HG03432 (cell line): ENCODE results near the gene TRAPPC2L.

Experiments used
- ATAC-seq: cut with Tn5 transposase; IDR thresholded peaks from one replicate; pipeline ENCODE4 v1.9.1; 2021; ENCODE audit warnings: mild to moderate bottlenecking, moderate library complexity; ENCODE audit not compliant: unreplicated experiment

TRAPPC2L gene

DNA sequence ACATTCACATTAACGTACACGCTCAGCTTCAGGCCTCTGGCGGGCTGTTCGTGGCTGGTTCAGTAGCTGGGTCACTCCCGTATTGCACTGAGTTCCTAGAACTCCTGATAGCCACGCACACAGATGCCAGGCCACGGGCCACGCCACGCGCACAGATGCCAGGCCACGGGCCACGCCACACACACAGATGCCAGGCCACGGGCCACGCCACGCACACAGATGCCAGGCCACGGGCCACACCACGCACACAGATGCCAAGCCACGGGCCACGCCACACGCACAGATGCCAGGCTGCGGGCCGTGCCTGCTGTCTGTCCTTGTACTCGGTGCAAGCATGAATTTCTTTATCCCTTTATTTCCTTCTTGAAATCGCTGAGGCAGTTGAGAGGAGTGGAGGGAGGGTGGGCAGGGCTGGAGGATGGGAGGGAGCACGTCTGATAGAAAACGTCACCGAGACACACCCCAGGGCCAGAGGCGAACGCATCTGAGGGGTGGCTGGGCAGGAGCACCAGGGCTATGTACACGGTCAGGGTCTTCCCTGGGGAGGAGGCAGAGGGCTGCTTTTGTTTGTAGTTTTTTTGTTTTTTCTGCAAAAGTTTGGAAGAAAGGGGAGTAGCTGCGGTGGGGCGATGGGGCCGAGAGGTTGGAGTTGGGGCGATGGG is 18.1 kb downstream of the TRAPPC2L start:
- no peak for ATAC-seq

DNA sequence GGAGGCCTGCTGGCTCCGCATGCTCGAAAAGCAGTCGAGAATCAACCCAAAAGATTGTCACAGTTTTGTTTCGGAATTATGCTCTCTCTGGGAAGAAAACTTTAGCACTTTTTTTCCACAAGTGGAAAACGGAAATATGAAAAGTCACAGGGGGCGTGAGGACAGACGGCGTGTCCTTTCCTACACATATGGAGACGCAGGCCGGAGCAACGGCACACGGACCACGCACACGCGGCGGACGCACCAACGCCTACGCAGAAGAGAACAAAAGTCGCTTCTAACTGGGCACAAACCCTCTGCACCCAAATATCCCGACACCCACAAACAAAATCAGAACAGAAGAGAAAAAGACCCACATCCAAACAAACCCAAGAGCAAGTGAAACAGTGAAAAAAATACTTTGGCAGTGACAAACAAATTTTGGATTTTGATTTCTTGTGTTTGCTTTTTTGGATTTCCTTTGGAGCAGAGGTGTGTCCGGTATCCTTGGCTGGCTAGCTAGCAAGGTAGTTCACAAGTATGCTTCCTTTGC is 18.8 kb downstream of the TRAPPC2L start:
- ATAC-seq = no peak

DNA sequence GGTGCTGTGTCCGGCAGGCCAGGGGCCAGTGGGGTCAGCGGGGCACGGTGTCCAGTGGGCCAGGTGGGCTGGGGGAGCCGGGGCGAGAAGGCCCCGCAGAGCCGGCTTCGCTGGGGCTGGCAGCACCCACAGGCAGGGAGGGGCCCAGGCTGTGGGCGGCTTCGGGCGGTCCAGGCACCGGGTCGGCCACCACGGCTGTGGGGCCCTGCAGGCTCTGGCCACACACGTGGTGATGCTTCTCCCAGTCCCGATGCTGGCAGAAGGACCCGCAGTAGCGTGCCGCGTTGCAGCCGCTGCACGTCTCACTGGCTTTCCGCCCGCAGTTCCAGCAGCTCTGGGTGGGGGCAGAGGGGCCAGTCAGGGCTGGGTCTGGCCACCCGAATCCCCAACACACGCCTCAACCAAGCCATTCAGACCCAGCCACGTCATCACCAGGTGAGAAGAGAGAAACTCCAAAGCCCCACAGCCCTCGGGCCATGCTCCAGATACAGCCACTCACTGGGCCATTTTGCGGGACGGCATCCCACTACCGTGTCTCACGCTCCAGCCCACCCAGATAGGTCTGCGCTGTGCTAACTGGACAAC is 20.1 kb downstream of the TRAPPC2L start:
- ATAC-seq = no peak

DNA sequence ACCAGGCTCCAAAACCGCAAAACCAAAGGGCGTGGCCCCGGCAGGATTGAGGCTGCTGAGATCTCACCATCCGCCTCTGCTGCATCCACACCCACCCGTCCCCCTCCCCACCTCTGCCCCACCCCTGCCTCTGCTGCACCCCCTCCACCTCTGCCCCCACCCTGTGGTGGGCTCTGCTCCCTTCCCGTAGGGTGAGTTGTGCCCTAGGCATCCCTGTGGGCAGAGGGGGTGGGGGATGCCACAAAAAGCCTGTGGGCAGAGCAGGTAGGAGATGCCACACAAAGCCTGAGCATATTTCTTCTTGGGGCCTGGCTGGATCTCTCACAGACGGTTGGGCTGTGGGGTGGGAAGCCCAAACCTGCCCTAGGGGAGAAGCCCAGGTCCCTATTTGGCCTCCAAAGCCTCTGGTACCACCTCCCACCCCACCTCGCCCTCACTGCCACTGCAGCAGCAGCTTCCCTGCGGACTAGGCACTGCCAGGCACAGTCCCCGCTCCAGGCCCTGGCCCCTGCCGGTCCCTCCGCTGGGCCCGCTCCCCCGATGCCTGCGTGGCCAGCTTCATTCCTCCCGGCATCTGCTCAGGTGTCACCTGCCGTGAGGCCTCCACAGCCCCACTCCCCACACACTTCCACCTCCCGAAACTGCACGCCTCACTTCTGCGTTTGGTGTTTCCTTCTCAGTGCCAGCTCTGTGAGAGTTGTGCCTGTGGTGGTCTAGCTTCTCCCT is 20.8 kb downstream of the TRAPPC2L start:
- ATAC-seq = no peak

DNA sequence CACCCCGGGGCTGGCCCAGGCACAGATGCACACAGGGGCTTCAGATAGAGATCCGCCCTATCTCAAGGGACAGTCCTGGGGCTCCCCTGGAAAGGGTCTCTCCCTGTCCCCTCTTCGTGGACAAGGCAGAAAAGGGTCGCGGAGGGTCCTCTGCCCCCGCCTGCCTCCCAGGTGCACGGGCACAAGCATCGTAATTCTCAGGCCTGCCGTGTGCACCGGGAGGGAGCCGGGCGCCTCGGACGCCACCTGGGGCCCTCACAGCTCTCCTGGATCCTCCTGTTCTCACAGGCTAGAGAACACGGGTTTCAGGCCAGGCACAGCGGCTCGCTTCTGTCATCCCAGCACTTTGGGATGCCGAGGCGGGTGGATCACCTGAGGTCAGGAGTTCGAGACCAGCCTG is 21.4 kb downstream of the TRAPPC2L start:
- no peak for ATAC-seq

DNA sequence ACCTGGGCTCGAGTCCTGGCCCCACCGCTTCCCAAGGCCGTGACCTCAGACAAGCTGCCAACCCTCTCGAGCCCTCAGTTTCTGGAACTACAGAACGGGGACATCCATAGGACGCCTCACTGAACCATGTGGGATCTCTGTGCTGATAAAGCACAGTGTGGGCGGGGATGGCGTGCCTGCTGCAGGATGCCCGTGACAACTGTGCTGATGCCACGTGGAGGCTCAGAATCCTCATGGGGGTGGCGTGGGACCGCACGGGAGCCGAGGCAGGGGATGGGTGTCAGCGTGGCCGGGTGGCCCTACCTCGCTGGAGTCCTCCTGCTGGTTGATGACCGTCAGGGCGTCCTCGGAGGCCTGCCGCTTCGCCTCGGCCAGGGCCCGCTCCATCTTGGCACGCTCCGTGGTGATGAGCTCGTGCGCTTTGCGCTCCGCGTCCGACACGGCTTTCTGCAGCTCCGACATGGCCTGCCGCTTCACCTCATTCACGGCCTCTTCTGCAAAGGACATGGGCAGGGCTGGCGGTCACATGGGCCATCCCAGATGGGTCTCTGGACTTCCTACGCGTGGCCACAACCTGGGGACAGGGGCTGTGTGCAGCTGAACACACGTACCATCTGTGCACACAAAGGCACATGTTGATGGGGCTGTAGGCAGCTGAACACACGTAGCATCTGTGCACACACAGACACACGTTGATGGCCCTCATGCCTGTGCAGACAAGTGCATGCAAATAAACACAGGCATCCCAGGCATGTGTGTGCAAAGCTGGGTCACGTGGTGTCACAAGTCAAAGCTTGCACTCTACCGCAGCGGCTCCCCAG is 22.2 kb downstream of the TRAPPC2L start:
- ATAC-seq = no peak

DNA sequence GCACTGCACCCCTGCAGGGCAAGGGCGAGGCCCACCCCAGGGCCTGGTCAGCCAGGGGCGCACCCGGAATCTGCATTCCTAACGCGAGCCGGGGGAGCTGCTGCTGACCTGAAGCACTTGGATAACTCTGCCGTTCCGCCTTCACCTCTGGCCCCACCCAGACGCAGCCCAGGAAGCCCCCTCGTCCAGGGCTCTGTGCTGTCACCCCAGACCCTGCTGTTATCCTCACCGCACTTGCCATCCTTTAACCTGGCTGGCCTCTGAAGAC is 22.8 kb downstream of the TRAPPC2L start:
- ATAC-seq = no peak

DNA sequence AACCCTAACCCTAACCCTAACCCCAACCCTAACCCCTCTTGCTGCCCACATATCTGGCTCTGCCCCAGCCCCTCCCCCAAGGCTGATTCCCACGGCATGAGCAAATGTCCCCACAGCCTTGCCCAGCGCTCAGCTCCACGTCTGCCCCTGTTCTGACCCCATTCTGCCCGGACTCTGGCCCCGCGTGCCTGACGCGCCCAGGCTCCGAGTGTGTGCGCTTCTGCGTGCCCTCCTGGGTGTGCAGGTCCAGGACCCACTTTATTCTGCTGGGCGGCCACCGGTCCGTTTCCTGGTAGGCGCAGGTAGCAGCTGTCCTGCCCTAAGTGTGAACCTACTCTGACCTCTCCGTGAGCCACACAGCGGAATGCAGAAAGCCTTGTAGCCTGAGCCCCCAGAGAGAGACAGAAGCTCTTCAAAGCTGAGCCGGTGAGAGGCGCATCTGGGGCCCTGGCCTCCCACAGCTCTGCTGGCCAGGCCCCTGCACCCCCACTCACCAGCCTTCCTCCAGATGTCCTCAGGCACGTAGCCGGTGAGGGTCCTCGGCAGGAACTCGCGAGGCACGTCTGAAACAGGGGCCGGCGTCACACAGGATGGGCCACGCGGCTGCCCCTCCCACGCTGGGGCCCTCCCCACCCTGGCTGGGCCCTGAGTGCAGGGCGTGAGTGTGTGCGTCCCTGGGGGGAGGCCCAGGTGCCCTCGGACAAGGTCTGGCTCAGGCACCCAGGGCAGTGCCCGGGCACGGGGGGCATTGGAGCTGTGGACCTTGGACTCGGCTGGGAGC is 23.5 kb downstream of the TRAPPC2L start:
- ATAC-seq = no peak

DNA sequence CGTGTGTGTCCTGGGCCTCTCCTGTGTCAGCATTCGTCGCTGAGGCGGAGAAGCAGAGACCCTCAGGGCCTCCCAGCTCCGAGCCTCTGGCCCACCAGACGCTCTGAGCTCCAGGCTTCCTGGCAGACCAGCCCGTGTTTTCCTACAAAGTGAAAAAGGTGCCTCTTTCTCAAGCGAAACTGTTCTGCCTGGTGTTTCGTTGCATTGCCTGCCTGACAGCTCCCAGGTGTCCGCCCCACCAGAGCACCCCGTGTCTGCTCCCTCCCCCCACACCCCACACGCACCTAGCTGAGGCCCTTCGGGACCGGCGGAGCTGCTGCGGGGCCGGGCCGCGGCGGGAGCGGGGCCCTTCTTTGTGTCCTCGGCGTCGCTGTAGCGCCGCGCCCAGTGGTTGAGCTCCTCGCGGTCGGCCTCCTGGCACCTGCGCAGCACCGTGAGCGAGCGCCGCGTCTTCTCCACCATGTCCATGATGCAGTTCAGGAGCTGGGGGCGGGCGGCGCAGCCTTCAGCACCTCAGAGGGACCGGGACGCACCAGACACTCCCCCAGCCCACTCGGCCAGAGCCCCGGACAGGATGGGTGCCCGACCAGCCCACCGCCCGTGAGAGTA is 24.2 kb downstream of the TRAPPC2L start:
- no peak for ATAC-seq

DNA sequence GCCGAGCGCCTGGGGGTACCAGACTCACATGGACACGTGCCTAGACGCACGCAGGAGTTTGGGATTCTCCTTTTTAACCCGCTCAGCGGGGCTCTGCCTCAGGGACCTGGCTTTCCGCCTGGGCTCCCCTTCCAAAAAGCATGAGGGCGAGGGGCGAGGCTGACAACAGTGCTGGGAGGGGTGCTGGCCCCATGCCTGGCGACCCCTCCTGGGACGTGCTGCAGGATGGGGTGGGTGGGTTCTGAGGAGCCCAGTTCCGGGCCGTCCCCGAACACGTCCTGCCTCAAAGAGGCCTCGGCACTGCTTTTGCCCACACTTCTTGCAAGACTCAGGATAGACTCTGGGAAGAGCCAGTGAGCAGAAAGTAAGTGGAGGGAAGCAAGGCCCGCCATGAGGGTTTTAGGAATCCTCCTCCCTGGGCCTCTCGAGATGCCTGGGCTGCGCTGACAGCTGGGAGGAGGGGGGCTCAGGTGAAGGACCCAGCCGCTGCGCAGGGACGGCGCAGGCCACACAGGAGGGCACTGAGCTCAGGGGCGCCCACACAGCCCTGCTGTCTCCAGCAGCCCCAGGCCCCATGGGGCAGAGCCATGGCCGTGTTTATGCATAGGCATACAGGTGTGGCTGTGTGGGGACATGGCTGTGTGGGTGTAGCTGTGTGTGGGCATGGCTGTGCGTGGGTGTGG is 24.9 kb downstream of the TRAPPC2L start:
- no peak for ATAC-seq

DNA sequence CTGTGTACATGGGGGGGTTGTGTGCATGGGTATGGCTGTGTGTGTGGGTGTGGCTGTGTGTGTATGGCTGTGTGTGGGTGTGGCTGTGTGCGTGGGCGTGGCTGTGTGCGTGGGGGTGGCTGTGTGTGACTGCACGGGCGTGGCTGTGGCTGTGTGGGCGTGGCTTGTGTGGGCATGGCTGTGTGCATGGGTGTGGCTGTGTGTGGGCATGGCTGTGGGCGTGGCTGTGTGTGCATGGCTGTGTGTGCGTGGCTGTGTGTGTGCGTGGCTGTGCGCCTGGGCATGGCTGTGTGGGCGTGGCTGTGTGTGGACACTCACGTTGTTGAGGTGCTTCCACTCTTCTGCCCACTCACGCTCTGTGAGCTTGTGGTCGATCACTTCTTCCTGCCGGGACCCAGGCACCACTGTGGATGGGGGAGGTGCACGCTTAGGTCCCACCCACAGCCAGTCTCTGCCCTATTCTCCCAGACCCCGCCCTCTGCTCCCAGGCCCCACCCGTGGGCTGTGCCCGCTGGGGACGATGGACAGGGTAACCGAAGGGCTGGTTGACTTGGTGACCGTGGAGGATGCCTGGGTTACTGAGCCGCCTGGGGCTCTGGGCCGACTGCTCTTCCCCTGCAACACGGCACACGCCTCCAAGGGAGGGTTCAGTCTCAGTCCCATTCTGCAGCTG is 25.6 kb downstream of the TRAPPC2L start:
- ATAC-seq = no peak

DNA sequence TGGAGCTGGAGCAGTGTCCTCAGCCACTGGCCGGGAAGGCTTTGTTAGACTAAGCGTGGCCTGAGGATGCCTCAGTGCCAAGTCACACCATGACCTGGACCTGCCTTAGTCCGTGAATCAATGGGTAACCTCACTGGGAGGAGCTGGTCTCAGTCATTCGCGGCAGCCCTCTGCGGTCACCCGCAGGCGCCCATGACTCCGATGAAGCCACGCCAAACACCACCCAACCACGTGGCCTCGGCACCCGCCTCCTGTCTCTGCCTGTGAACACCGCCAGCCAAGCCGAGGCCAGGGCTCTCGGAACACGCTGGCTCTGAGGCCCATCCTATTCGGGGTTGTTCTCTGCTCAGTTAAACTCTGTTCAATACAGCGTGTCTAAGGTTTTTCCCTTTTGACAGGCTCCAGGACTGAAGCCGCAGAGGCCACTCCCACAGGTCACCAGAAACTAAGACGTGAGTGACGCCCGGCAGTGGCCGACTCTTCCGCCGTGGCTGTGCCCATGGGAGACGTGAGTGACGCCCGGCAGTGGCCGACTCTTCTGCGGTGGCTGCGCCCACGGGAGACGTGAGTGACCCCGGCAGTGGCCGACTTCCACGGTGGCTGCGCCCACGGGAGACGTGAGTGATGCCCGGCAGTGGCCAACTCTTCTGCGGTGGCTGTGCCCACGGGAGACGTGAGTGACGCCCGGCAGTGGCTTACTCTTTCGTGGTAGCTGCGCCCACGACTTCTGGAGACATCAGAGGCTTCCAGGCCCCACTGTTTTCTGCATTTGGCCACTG is 26.4 kb downstream of the TRAPPC2L start:
- ATAC-seq = no peak

DNA sequence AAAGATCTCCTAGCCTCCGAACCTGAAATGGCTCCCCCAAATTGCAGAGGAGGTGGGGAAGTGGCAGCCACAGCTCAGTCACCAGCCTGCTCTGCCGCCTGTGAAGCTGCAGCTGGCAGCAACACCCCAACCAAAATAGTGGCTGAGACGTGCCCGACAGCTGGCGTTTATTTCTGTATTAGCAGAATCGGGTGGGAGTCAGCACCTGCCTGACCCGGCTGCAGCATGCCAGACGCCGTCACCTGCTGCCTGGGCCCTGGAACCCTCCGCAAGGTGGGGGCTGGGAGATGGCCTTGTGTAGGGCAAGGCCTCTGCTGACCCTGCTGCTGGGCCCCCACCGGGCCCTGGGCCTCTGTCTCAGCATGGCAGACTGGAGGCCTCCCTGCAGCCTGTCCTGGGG is 27.0 kb downstream of the TRAPPC2L start:
- no peak for ATAC-seq

DNA sequence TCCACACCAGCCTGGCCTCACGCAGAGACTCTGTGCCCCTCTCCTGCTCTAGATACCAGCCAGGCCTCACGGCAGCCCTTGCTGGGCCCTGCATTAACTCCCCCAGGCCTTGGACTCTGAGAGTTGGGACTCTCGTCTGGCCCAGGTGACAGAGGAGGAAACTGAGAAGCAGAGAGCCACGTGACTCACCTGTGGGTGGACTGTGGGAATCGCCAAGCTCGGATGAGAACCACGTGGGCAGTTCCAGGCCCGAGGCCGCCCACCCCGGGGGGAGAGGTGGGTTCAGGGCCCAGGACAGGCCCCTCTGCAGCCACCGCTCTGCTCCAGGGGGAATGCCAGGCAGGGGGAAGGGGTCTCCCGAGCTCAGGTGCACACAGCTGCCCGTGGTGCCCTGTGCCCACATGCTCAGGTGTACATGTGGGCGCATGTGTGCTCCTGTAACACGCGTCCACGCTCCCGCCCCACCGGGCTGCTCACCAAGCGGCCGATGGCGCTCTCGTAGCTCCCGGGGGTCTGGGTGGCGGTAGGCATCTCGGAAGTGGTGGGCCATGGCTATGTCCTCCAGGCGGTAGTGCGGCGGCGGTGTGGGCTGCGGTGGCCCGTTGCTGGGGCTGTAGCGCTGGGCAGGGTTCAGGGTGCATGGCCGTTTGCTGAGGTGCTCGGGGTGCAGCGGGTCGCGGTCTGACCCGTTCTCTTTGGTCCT is 27.8 kb downstream of the TRAPPC2L start:
- no peak for ATAC-seq

DNA sequence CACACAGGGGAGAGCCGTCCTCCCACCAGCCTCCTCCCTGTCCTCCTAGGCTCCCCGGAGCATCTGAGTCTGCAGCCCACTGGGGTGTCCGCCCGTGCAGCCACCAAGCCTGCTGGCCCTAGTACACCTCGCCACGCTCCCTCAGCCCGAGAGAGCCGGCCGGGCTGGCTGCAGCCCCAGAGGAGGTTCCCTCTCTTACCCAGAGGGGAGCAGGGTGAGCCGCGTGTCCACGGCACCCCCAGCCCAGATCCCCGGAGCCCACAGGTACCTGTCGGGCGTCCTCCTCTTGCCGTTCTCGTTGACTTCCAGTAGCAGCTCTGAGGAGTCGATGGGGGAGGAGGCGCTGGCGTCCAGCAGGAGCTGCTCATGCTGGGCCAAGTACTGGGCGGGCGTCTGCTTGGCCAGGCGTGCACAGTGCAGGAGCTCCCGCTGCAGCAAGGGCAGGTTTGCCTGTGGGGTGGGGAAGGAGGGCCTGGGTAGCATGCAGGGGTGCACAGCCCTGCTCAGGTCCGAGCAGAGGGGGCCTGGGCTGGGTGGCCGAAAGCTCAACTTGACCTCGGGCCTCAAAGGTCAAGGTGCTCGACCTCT is 28.9 kb downstream of the TRAPPC2L start:
- ATAC-seq = no peak

DNA sequence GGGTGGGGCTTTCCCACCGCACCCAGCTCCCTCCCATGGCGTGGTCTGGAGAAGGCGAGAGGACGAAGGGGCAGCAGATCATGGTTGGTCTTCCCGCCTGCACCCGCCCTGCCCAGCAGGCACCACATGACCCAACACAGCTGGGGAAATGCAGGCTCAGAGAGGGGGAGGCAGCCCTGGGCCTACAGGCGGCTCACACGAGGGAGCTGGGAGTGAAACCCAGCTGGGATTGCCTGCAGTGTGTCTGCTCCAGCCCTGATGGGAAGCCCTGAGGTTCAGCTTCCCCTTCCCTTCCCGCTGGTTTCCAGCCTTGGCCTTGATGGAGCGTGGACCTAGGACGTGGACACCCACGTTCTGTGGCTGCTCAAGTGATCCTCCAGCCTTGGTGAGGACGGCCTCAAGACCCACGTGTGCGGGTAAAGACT is 29.5 kb downstream of the TRAPPC2L start:
- ATAC-seq = no peak

DNA sequence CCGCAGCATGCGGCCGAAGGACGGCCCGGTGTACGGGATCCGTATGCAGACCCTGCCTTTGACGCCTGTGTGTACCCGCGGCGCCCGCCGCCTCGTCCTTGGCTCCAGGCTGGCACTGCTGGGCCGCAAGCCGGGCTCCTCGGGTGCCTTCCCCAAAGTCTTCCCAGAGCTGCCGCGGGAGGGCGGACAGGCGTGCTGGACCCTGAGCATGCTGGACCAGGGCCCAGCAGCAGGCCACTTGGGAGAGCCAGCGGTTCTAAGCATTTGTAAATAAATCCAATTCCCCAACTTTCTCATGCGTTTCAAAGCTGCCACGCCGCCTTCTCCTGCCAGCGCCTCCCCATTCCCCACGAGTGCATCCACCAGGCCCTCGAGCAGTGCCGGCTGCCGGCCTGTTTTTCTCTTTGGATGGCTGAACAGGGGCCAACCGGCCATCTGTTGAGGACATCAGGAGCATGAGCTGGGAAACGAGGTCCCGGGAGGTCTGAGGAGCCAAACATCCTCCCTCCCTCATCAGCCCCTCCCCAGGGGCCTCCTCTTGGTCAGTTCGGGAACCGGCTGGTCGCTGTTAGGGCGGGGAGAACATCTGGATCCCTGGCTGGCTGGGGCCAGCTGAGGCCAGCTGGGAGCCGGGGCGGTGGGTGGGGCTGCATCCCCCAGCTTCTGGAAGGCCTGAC is 30.1 kb downstream of the TRAPPC2L start:
- no peak for ATAC-seq
